Hepatocyte (in vitro differentiated cells): ENCODE measurements around the gene CCSER2. TPM values are rescaled to one million over a fixed set of nuclear protein-coding genes. Genes with fewer than 3 reads are reported as not detected.

Experiments used
- DNase-seq: peaks from one replicate; pipeline ENCODE4 v3.0.0-alpha.2; 2016; ENCODE audit warnings: low spot score
- H2AFZ ChIP-seq: fragments of 200-600 bp; sonication (generic); 2 replicates; pipeline ENCODE4 v1.6.0; 2016; ENCODE audit warnings: antibody characterized with exemption, mild to moderate bottlenecking
- H3K27ac ChIP-seq: fragments of 200-600 bp; sonication (generic); 2 replicates; pipeline ENCODE4 v1.5.1; 2016; ENCODE audit warnings: mild to moderate bottlenecking
- H3K27me3 ChIP-seq: fragments of 200-600 bp; sonication (generic); 2 replicates; pipeline ENCODE4 v1.6.1; 2016
- H3K36me3 ChIP-seq: fragments of 200-600 bp; sonication (generic); replicated peaks from 2 replicates; pipeline ENCODE4 v1.5.1; 2016; ENCODE audit warnings: low read depth; ENCODE audit not compliant: insufficient read depth
- H3K4me1 ChIP-seq: fragments of 200-600 bp; sonication (generic); 2 replicates; pipeline ENCODE4 v1.5.1; 2016; ENCODE audit warnings: mild to moderate bottlenecking, moderate library complexity; ENCODE audit not compliant: insufficient read depth
- H3K4me2 ChIP-seq: fragments of 200-600 bp; sonication (generic); 2 replicates; pipeline ENCODE4 v1.6.0; 2016
- H3K4me3 ChIP-seq: fragments of 200-600 bp; sonication (generic); 2 replicates; pipeline ENCODE4 v1.5.1; 2016; ENCODE audit warnings: mild to moderate bottlenecking
- H3K79me2 ChIP-seq: fragments of 200-600 bp; sonication (generic); 2 replicates; pipeline ENCODE4 v1.6.0; 2017; ENCODE audit warnings: mild to moderate bottlenecking
- H3K9me2 ChIP-seq: fragments of 200-600 bp; sonication (generic); replicated peaks from 2 replicates; pipeline ENCODE4 v1.6.0; 2017; ENCODE audit warnings: mild to moderate bottlenecking; ENCODE audit not compliant: insufficient read depth
- H3K9me3 ChIP-seq: fragments of 200-600 bp; sonication (generic); 2 replicates; pipeline ENCODE4 v1.5.1; 2016; ENCODE audit warnings: low read depth, mild to moderate bottlenecking
- H4K20me1 ChIP-seq: fragments of 200-600 bp; sonication (generic); 2 replicates; pipeline ENCODE4 v1.6.0; 2016; ENCODE audit warnings: mild to moderate bottlenecking; ENCODE audit not compliant: insufficient read depth, poor library complexity, severe bottlenecking
- EZH2 ChIP-seq: fragments of 200-600 bp; sonication (generic); IDR thresholded peaks from 2 replicates; pipeline ENCODE4 v1.6.1; 2016; ENCODE audit warnings: antibody characterized with exemption, mild to moderate bottlenecking, borderline replicate concordance
- EZH2phosphoT487 ChIP-seq: fragments of 200-600 bp; sonication (generic); IDR thresholded peaks from one replicate; pipeline ENCODE4 v1.6.1; 2018; ENCODE audit warnings: antibody characterized with exemption, mild to moderate bottlenecking, low read depth, moderate library complexity; ENCODE audit not compliant: unreplicated experiment, severe bottlenecking
- WGBS: methylation state at CpG from one replicate; pipeline ENCODE4 v1.1.6; 2016; ENCODE audit warnings: low lambda C conversion rate; ENCODE audit errors: missing lambda C conversion rate; 5-methylcytosine and 5-hydroxymethylcytosine counted together
- polyA plus RNA-seq: library from polyadenylated mRNA; unstranded; fragments of >200 nt; fragmentation: Nextera tagmentation; extraction: Ambion mirVana; gene quantifications from 2 replicates; pipeline ENCODE4 v1.2.1, GENCODE V29; 2016
- total RNA-seq: library from RNA; depleted of rRNA; stranded (reverse); fragments of >200 nt; gene quantifications from 2 replicates; pipeline ENCODE4 v1.2.3, GENCODE V29; 2014
- TF ChIP-seq, protein P1 (sequence below): fragments of 200-600 bp; sonication (generic); IDR thresholded peaks from 2 replicates; pipeline ENCODE4 v1.5.1; 2016; ENCODE audit warnings: antibody characterized with exemption, mild to moderate bottlenecking; ENCODE audit not compliant: poor library complexity

Gene CCSER2
- total and polyA plus RNA-seq, 2 experiments from 2014 or later = 36.5 to 39.7 TPM

- no peaks in the 10 kb centered on the region for H3K36me3 ChIP-seq
- no peaks in the 10 kb centered on the region for H3K9me2 ChIP-seq
- no peaks in the 10 kb centered on the region for H3K27me3 ChIP-seq
- no peak overlapping the region for H3K4me3 ChIP-seq
- no peaks in the 10 kb centered on the region for H3K4me1 ChIP-seq
- no peak for DNase-seq
- H3K79me2 ChIP-seq = peaks cover 50% of the 10 kb centered on the region
- H3K27ac ChIP-seq = no peak overlapping the region
- WGBS = 87% methylated on average over 10 of the region's 10 CpGs
- TF ChIP-seq EZH2 = no peak
- TF ChIP-seq, protein P1, sequence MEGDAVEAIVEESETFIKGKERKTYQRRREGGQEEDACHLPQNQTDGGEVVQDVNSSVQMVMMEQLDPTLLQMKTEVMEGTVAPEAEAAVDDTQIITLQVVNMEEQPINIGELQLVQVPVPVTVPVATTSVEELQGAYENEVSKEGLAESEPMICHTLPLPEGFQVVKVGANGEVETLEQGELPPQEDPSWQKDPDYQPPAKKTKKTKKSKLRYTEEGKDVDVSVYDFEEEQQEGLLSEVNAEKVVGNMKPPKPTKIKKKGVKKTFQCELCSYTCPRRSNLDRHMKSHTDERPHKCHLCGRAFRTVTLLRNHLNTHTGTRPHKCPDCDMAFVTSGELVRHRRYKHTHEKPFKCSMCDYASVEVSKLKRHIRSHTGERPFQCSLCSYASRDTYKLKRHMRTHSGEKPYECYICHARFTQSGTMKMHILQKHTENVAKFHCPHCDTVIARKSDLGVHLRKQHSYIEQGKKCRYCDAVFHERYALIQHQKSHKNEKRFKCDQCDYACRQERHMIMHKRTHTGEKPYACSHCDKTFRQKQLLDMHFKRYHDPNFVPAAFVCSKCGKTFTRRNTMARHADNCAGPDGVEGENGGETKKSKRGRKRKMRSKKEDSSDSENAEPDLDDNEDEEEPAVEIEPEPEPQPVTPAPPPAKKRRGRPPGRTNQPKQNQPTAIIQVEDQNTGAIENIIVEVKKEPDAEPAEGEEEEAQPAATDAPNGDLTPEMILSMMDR = no peak
- no peak for TF ChIP-seq EZH2phosphoT487
- H3K4me2 ChIP-seq = no peak overlapping the region
- H2AFZ ChIP-seq = no peak overlapping the region
- H4K20me1 ChIP-seq = no peaks in the 10 kb centered on the region
- H3K9me3 ChIP-seq = peaks cover 19% of the 10 kb centered on the region
Measured at GRCh38 chr10:84415539-84416244, 87.3 kb downstream of the CCSER2 start.

- Histone ChIP-seq H3K4me3 (no peak overlapping the region), H3K4me2 (no peak overlapping the region), H3K9me3 (peaks cover 19% of the 10 kb centered on the region), H2AFZ (no peak overlapping the region), H4K20me1 (no peaks in the 10 kb centered on the region), H3K79me2 (peaks cover 45% of the 10 kb centered on the region), H3K36me3 (no peaks in the 10 kb centered on the region), H3K4me1 (no peaks in the 10 kb centered on the region), H3K9me2 (no peaks in the 10 kb centered on the region), H3K27ac (no peak overlapping the region), H3K27me3 (no peaks in the 10 kb centered on the region)
- DNase-seq = no peak
- TF ChIP-seq EZH2 (no peak), EZH2phosphoT487 (no peak)
- TF ChIP-seq, protein P1 = no peak
- WGBS = 90% methylated on average over 2 of the region's 2 CpGs
Measured at GRCh38 chr10:84416245-84416555, 87.8 kb downstream of the CCSER2 start.

DNA sequence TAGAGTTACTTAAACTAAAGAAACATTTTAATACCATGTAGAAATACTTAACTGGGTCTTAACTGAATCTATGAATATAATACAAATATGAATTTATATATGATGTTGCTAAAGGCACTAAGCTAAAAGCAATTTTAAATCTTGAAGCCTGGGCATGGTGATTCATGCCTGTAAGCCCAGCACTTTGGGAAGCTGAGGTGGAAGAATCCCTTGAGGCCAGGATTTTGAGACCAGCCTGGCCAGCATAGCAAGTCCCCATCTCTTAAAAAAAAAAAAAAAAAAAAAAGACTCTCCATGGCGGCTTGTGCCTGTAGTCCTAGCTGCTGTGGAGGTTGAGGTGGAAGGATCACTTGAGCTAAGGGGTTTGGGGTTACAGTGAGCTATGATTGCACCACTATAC, 95.3 kb downstream of the CCSER2 start:
- Histone ChIP-seq H3K9me3 (no peaks in the 10 kb centered on the region), H3K36me3 (no peaks in the 10 kb centered on the region), H3K27ac (no peak overlapping the region), H3K27me3 (no peaks in the 10 kb centered on the region), H3K4me1 (peaks cover 7% of the 10 kb centered on the region), H3K79me2 (peaks cover 11% of the 10 kb centered on the region), H2AFZ (no peak overlapping the region), H3K4me3 (no peak overlapping the region), H3K4me2 (no peak overlapping the region), H4K20me1 (no peaks in the 10 kb centered on the region), H3K9me2 (no peaks in the 10 kb centered on the region)
- WGBS = 88% methylated on average over 1 of the region's 1 CpG
- TF ChIP-seq, protein P1 = no peak
- TF ChIP-seq EZH2 (no peak), EZH2phosphoT487 (no peak)
- DNase-seq = no peak
